Measurements from ENCODE around the gene MED16. TPM values are rescaled to one million over a fixed set of nuclear protein-coding genes. Genes with fewer than 3 reads are reported as not detected.

MED16 gene
- total and polyA plus RNA-seq, 2 of the 13 experiments (the other 11 are each of a cell fraction or from before 2014, with no cell fraction given) = 13.3 to 14.8 TPM

DNA sequence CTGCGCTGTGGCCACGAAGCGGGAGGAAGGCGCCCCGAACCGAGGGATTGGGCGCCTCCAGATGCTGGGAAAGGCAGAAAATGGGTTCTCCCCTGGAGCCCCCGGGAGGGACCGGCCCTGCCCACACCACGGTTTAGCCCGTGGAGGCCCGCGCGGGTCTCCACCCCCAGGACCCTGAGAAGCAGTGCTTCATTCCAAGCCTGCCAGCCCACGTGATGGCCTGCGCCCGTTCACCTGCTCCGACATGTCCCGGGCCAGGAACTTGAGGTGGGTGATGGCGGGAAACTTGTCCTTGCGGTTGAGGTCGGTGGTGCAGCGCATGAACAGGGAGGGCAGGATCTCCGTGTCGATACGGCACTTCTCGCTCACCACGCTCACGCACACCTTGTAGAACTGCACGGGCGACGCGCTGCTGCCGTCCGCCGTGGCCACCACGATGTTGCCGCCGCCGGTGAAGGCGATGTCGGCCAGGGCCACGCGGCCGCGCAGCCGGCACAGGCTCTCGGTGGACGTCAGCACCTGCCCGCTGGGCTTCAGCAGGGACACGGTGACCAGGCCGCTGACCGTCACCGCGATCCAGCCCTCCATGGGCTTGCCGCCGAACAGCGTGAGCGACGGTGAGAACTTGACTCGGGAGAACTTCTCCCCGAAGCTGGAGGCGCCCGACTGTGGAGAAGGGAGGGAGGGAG lies 7.3 kb downstream of the MED16 start:
- H3K9me3 ChIP-seq (ENCODE audit: low read length) = no peaks in the 10 kb centered on the region
- BruUV-seq (replicated peaks) = no TSS peak
- H3K36me3 ChIP-seq (replicated peaks in 1 of 2; ENCODE audit: control insufficient read depth in 1 of 2, insufficient read depth in 2 of 2, low read length in 2 of 2) = peaks cover 24 to 42% of the 10 kb centered on the region in 2 experiments; a peak in 4 of 5 replicates
- FAIRE-seq (no peak), ATAC-seq (no peak), DNase-seq (ENCODE audit: low spot score) (no peak)
- POLR2A ChIA-PET = no interaction called here
- H3K4me2 ChIP-seq (ENCODE audit: low read depth, low read length) = no peak overlapping the region
- no peak overlapping the region for H3K27ac ChIP-seq (ENCODE audit: extremely low read length, insufficient read depth, low read length)
- no peaks in the 10 kb centered on the region for H3K79me2 ChIP-seq (ENCODE audit: insufficient read depth, low read length)
- in situ Hi-C loops (cut with HindIII; ENCODE audit: extremely low pct_ligation_motif_present, low pct_unique_long_range_greater_than_20kb) (no loop called here), intact Hi-C loops (cut with micrococcal nuclease; ENCODE audit: unreplicated experiment) (no loop called here)
- CTCF ChIA-PET (ENCODE audit: low intra/inter-chr PET ratio, low total read pairs) = no interaction called here
- WGBS (ENCODE audit: low lambda C conversion rate) = 98% methylated on average over 47 of the region's 64 CpGs
- H3K4me1 ChIP-seq (ENCODE audit: insufficient read depth, low read length) = peaks cover 9% of the 10 kb centered on the region
- H2AFZ ChIP-seq (ENCODE audit: low read length) = no peak overlapping the region
- no peak for TF ChIP-seq EP300 (IDR thresholded peaks at IDR 0.05; ENCODE audit: low read depth in 2 of 2, low read length in 2 of 2)
- no peak for TF ChIP-seq EP300 (CRISPR knock-in tag; IDR thresholded peaks at IDR 0.05; ENCODE audit: borderline replicate concordance)
- TF ChIP-seq MEIS1 (CRISPR knock-in tag; IDR thresholded peaks at IDR 0.05; ENCODE audit: borderline replicate concordance) = no peak
- 0 out of 2 replicates have a peak, but pooled peaks have one; percentile 16 for TF ChIP-seq ZBTB38 (CRISPR knock-in tag; IDR thresholded peaks at IDR 0.05)
- TF ChIP-seq RBFOX2 (IDR thresholded peaks at IDR 0.05; ENCODE audit: low read depth, low read length) = peak; percentile 68
- no peak for TF ChIP-seq RBM22 (optimal IDR thresholded peaks at IDR 0.05; ENCODE audit: low read length)
- TF ChIP-seq AGO2 (optimal IDR thresholded peaks at IDR 0.05; ENCODE audit: low read depth, low read length) = peak; percentile 78
- no peaks in the 10 kb centered on the region; the same call in 1 of the 2 replicates for H4K20me1 ChIP-seq (ENCODE audit: insufficient read depth, low read length)
- H3K9ac ChIP-seq (ENCODE audit: insufficient read depth, low read depth, low read length) = no peak overlapping the region
- no peak overlapping the region for H3K4me3 ChIP-seq (replicated peaks in 1 of 3; ENCODE audit: insufficient read depth in 1 of 3, low read depth in 2 of 3, low read length in 3 of 3)
- H3K27me3 ChIP-seq (ENCODE audit: control insufficient read depth in 1 of 2, insufficient read depth in 2 of 2, low read length in 2 of 2) = no peaks in the 10 kb centered on the region
